ENCODE measurements around the gene RPS6KC1.
"Not testable (repeated sequence)": the region's sequence is repeated elsewhere in the genome, so short reads cannot be mapped to it uniquely, and the experiment has no call there.

DNA sequence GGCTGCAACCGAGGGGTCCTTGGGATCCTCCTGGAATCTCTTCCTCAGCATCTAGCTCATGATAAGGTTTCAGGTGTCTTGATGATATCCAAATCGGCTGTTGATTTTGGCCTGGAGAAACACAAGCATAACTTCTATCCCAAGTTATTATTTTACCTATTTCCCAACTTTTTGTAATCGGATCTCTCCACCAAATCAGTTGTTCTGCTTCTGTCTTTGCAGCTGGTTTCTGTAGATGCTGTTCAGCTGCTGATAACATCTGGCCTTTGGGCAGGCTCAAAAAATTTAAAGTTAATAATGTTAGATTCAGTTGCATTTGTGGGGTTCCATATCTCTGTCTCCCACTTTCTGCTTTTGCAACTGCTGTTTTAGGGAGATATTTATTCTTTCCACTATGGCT is 24.0 kb upstream of the RPS6KC1 start:
- TF ChIP-seq, protein P1, sequence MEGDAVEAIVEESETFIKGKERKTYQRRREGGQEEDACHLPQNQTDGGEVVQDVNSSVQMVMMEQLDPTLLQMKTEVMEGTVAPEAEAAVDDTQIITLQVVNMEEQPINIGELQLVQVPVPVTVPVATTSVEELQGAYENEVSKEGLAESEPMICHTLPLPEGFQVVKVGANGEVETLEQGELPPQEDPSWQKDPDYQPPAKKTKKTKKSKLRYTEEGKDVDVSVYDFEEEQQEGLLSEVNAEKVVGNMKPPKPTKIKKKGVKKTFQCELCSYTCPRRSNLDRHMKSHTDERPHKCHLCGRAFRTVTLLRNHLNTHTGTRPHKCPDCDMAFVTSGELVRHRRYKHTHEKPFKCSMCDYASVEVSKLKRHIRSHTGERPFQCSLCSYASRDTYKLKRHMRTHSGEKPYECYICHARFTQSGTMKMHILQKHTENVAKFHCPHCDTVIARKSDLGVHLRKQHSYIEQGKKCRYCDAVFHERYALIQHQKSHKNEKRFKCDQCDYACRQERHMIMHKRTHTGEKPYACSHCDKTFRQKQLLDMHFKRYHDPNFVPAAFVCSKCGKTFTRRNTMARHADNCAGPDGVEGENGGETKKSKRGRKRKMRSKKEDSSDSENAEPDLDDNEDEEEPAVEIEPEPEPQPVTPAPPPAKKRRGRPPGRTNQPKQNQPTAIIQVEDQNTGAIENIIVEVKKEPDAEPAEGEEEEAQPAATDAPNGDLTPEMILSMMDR (IDR thresholded peaks at IDR 0.05; ENCODE audit: insufficient read depth, low read depth, low read length): not testable (repeated sequence)
- not testable (repeated sequence) for TF ChIP-seq EZH2 (IDR thresholded peaks at IDR 0.05; ENCODE audit: insufficient read depth, low read length)

Measured in astrocyte (in vitro differentiated cells and primary cell).